Measurements from ENCODE around the gene RFX4. TPM values are rescaled to one million over a fixed set of nuclear protein-coding genes. Genes with fewer than 3 reads are reported as not detected.

Gene RFX4
- total RNA-seq, 1 donor from 2014 or later, result not detected

Other genes starting within 250 kb of the RFX4 start
- 11.5 and 14.3 TPM in 2 replicates for gene POLR3B, start 225.3 kb upstream of the RFX4 start, total RNA-seq
- 11.4 and 12.3 TPM in 2 replicates for gene RIC8B, start 191.7 kb downstream of the RFX4 start, total RNA-seq

Data from activated T-helper 1 cell treated with anti-CD3 and anti-CD28 coated beads, Interleukin-12 subunit alpha, Interleukin-12 subunit beta, Interleukin-2, Interleukin-4 antibody, amounts not matched to agents 30 ng/mL and 10 ng/mL and 1 ng/mL, durations not matched to agents 14 hours and 24 hours and 36 hours (primary cell).